Lower leg skin (tissue), 3 donors: ENCODE results near the gene CASP7.

Source experiments
- POLR2A ChIP-seq, 2 donors: fragments of 450-650 bp; IDR thresholded peaks; one replicate each; pipeline ENCODE4 v1.6.1; 2016 to 2017; ENCODE audit warnings: antibody characterized with exemption in 2 of 2, mild to moderate bottlenecking in 1 of 2, moderate library complexity in 1 of 2
- TF ChIP-seq, protein P1 (sequence below), 3 donors: fragments of 450-650 bp; IDR thresholded peaks; one replicate each; pipeline ENCODE4 v1.5.1; 2016; ENCODE audit warnings: antibody characterized with exemption in 3 of 3, mild to moderate bottlenecking in 3 of 3, moderate library complexity in 2 of 3

DNA sequence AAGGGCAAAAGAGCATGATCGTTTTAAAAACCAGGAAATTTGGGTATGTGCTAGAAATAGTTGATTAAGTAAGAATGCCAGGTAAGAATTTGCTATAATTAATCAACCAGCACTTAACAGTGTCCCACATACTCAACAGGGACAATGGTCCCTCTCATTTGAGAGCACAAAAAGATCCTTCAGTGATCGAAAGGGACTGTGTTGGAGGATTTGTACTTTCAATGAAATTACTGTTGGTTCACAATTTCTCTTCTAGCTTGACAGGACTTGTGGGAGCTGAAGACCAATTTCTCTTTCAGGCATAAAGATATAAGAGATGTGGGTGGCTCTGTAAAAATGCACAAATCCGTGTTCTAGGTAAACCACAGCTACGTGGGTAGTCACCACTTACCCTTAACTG is 59.3 kb downstream of the CASP7 start:
- TF ChIP-seq, protein P1, sequence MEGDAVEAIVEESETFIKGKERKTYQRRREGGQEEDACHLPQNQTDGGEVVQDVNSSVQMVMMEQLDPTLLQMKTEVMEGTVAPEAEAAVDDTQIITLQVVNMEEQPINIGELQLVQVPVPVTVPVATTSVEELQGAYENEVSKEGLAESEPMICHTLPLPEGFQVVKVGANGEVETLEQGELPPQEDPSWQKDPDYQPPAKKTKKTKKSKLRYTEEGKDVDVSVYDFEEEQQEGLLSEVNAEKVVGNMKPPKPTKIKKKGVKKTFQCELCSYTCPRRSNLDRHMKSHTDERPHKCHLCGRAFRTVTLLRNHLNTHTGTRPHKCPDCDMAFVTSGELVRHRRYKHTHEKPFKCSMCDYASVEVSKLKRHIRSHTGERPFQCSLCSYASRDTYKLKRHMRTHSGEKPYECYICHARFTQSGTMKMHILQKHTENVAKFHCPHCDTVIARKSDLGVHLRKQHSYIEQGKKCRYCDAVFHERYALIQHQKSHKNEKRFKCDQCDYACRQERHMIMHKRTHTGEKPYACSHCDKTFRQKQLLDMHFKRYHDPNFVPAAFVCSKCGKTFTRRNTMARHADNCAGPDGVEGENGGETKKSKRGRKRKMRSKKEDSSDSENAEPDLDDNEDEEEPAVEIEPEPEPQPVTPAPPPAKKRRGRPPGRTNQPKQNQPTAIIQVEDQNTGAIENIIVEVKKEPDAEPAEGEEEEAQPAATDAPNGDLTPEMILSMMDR (IDR thresholded peaks at IDR 0.05): no peak
- no peak for TF ChIP-seq POLR2A (IDR thresholded peaks at IDR 0.05)
